K562 (cell line): ENCODE data around the gene PHYKPL. TPM values are rescaled to one million over a fixed set of nuclear protein-coding genes. Genes with fewer than 3 reads are reported as not detected.

Source experiments
- ATAC-seq: fragments of 200-7000 bp; cut with Tn5 transposase; 3 replicates; pipeline ENCODE4 v1.9.1; 2020; ENCODE audit warnings: moderate library complexity
- BruUV-seq: library from RNA; stranded (reverse); fragments of 400-500 nt; replicated peaks from 2 replicates; lab custom pipeline; 2021; lab: Mats Ljungman, UMichigan
- CTCF ChIA-PET: fragments of 300-600 bp; formaldehyde crosslinking; extraction: SDS; loops from one replicate; lab custom pipeline; 2021; ENCODE audit warnings: low intra/inter-chr PET ratio; lab: Yijun Ruan, JAX
- POLR2A ChIA-PET: fragments of 300-600, 350-650 bp; sonication (Branson Sonifier 250); formaldehyde crosslinking; extraction: SDS; loops from one replicate; lab custom pipeline; 2021; ENCODE audit warnings: antibody characterized with exemption, inconsistent platforms; lab: Yijun Ruan, JAX
- DNase-seq, 4 experiments: peaks; one replicate each; pipeline versions ENCODE4 v3.0.0 to v3.0.0-alpha.2; 2011 to 2018; ENCODE audit warnings: low spot score in 3 of 4, mixed read lengths in 3 of 4; ENCODE audit errors: extremely low read depth in 1 of 4
- FAIRE-seq: peaks from 2 replicates; lab custom pipeline; 2011; peaks lifted over from hg19 to GRCh38; lab: Jason Lieb, UNC
- H2AFZ ChIP-seq: 2 replicates; pipeline ENCODE4 v1.6.0; 2011; ENCODE audit warnings: low read depth, low read length, control low read depth, inconsistent platforms
- H3K27ac ChIP-seq: fragments of 200-600 bp; 3 replicates; pipeline ENCODE4 v1.8.0; 2011; ENCODE audit warnings: low read depth, mild to moderate bottlenecking, control low read depth, inconsistent platforms, low read length, moderate library complexity, mixed read lengths; ENCODE audit errors: extremely low read depth
- H3K27me3 ChIP-seq, 2 experiments: fragments of 300-600 bp in 1 of 2; 2 replicates in 1 of 2; 3 replicates in 1 of 2; pipeline versions ENCODE4 v1.6.0 to v1.8.0; 2011; ENCODE audit warnings: inconsistent platforms in 2 of 2, low read length in 2 of 2, mild to moderate bottlenecking in 1 of 2, mixed read lengths in 1 of 2, moderate library complexity in 1 of 2; ENCODE audit not compliant: control insufficient read depth in 2 of 2, insufficient read depth in 2 of 2
- H3K36me3 ChIP-seq: fragments of 300-600 bp; 3 replicates; pipeline ENCODE4 v1.8.0; 2011; ENCODE audit warnings: mild to moderate bottlenecking, low read length, inconsistent platforms; ENCODE audit not compliant: control insufficient read depth, insufficient read depth
- H3K4me1 ChIP-seq, 2 experiments: fragments of 200-600 bp in 1 of 2; replicated peaks in 1 of 2; 2 replicates in 1 of 2; 3 replicates in 1 of 2; pipeline versions ENCODE4 v1.5.1 to v1.8.0; 2011; ENCODE audit warnings: inconsistent platforms in 2 of 2, low read length in 2 of 2, mild to moderate bottlenecking in 1 of 2, mixed read lengths in 1 of 2, moderate library complexity in 1 of 2; ENCODE audit not compliant: control insufficient read depth in 2 of 2, insufficient read depth in 2 of 2
- H3K4me2 ChIP-seq: 2 replicates; pipeline ENCODE4 v1.6.1; 2011; ENCODE audit warnings: low read length, control low read depth, inconsistent platforms, mixed read lengths; ENCODE audit not compliant: insufficient read depth
- H3K4me3 ChIP-seq: fragments of 200-600 bp; sonication (generic), shearing (Covaris generic); 2 replicates; pipeline ENCODE4 v1.5.1; 2016; ENCODE audit warnings: control low read depth, inconsistent platforms
- H3K79me2 ChIP-seq: fragments of 200-600 bp; 3 replicates; pipeline ENCODE4 v1.8.0; 2011; ENCODE audit warnings: low read length, inconsistent platforms; ENCODE audit not compliant: control insufficient read depth, insufficient read depth
- H3K9ac ChIP-seq, 2 experiments: 2 replicates each; pipeline versions ENCODE4 v1.6.0 to v1.6.1; 2011; ENCODE audit warnings: low read depth in 2 of 2, low read length in 2 of 2, control low read depth in 1 of 2, inconsistent platforms in 1 of 2, mild to moderate bottlenecking in 1 of 2, mixed read lengths in 1 of 2; ENCODE audit not compliant: insufficient read depth in 1 of 2
- H3K9me1 ChIP-seq: one replicate; pipeline ENCODE4 v1.6.0; 2011; ENCODE audit warnings: inconsistent platforms, mild to moderate bottlenecking, low read length, moderate library complexity; ENCODE audit not compliant: control insufficient read depth, insufficient read depth
- H3K9me3 ChIP-seq: replicated peaks from 2 replicates; pipeline ENCODE4 v1.5.1; 2011; ENCODE audit warnings: low read depth, low read length, inconsistent platforms; ENCODE audit not compliant: control insufficient read depth, insufficient read depth
- H4K20me1 ChIP-seq: replicated peaks from 2 replicates; pipeline ENCODE4 v1.6.1; 2011; ENCODE audit warnings: low read length, inconsistent platforms, mixed read lengths; ENCODE audit not compliant: control insufficient read depth, insufficient read depth
- KDM4B ChIP-seq, 2 experiments: fragments of 450-650 bp in 1 of 2; sonication (generic) in 1 of 2; IDR thresholded peaks; 2 replicates each; pipeline ENCODE4 v1.6.1; 2016 to 2017; ENCODE audit warnings: borderline replicate concordance in 2 of 2, antibody characterized with exemption in 1 of 2, low read depth in 1 of 2, mild to moderate bottlenecking in 1 of 2
- SIX5 ChIP-seq, 2 experiments: IDR thresholded peaks; 2 replicates each; pipeline ENCODE4 v1.6.1; 2011; ENCODE audit warnings: low read length in 2 of 2, borderline replicate concordance in 1 of 2, low read depth in 1 of 2, mild to moderate bottlenecking in 1 of 2, moderate library complexity in 1 of 2; ENCODE audit not compliant: insufficient read depth in 1 of 2
- SMARCA4 ChIP-seq: fragments of 450-650 bp; IDR thresholded peaks from 2 replicates; pipeline ENCODE4 v1.6.1; 2016
- SRSF7 ChIP-seq: fragments of 200-400 bp; formaldehyde crosslinking; optimal IDR thresholded peaks from 2 replicates; pipeline ENCODE3; 2017; ENCODE audit warnings: mild to moderate bottlenecking, low read depth, low read length
- WGBS: fragments of 100-300 bp; shearing (Covaris generic); methylation state at CpG from one replicate; pipeline ENCODE4 v1.1.6; 2016; ENCODE audit warnings: low coverage, mixed read lengths; ENCODE audit not compliant: insufficient coverage; ENCODE audit errors: missing lambda C conversion rate; 5-methylcytosine and 5-hydroxymethylcytosine counted together
- in situ Hi-C: fragments of 300-500 bp; cut with MboI; formaldehyde crosslinking; loops from 4 replicates; pipeline ENCODE4 v1.15.0; 2018; ENCODE audit warnings: inconsistent platforms, mixed read lengths
- intact Hi-C: fragments of 100-400 bp; cut with micrococcal nuclease; formaldehyde crosslinking; loops from 2 replicates; pipeline ENCODE4 v1.14.2; 2022
- polyA plus RNA-seq, 8 experiments: library from polyadenylated mRNA; depleted of rRNA in 4 of 8; stranded (reverse) in 5 of 8; unstranded in 3 of 8; fragments of >200 nt; fragmentation: Nextera tagmentation in 2 of 8; fragmentation: Illumina TruSeq in 1 of 8; extraction: Ambion mirVana in 2 of 8; extraction: Trizol in 1 of 8; gene quantifications; 2 replicates each; pipeline versions ENCODE4 v1.2.1 to v1.2.3, GENCODE V29; 2011 to 2014; ENCODE audit warnings: inconsistent platforms in 1 of 8, missing spikeins in 1 of 8
- total RNA-seq, 7 experiments: library from RNA; depleted of rRNA in 6 of 7; stranded (reverse); fragments of >200 nt in 6 of 7; fragmentation: Illumina TruSeq in 2 of 7; extraction: Trizol in 2 of 7; gene quantifications; 2 replicates each; pipeline versions ENCODE4 v1.2.1 to v1.2.3, GENCODE V29; 2011 to 2021; ENCODE audit warnings: low replicate concordance in 1 of 7

PHYKPL gene
- total and polyA plus RNA-seq, 9 of the 15 experiments (the other 6 are each of a cell fraction or from before 2014, with no cell fraction given): 4.7 to 34.7 (median 18.6) TPM

- Histone ChIP-seq H3K9ac (no peak overlapping the region), H3K9me3 (no peaks in the 10 kb centered on the region), H3K79me2 (no peaks in the 10 kb centered on the region), H3K9me1 (no peaks in the 10 kb centered on the region), H3K27ac (no peak overlapping the region), H3K27me3 (peaks cover 14 to 87% of the 10 kb centered on the region in 2 experiments; a peak in 3 of 5 replicates), H3K4me3 (no peak overlapping the region), H3K36me3 (no peaks in the 10 kb centered on the region), H4K20me1 (no peaks in the 10 kb centered on the region), H2AFZ (no peak overlapping the region), H3K4me2 (no peak overlapping the region), H3K4me1 (peaks cover 0 to 6% of the 10 kb centered on the region in 2 experiments; a peak in 1 of 5 replicates)
- intact Hi-C loops (no loop called here), in situ Hi-C loops (no loop called here)
- no TSS peak for BruUV-seq
- FAIRE-seq (no peak), ATAC-seq (no peak), DNase-seq (no peak)
- TF ChIP-seq SMARCA4: no peak
- no peak for TF ChIP-seq SIX5 (IDR thresholded peaks at IDR 0.05; ENCODE audit: borderline replicate concordance in 1 of 2, insufficient read depth in 1 of 2, low read depth in 1 of 2, low read length in 2 of 2)
- no peak for TF ChIP-seq KDM4B (IDR thresholded peaks at IDR 0.05; ENCODE audit: borderline replicate concordance in 2 of 2, low read depth in 1 of 2)
- POLR2A ChIA-PET: no interaction called here
- CTCF ChIA-PET: no interaction called here
- WGBS: 0% methylated on average over 1 of the region's 1 CpG
These were observed 36.9 kb upstream of the PHYKPL start for GRCh38 chr5:178269499-178269898.

GRCh38 chr5:178267876-178268275, 35.3 kb upstream of the PHYKPL start:
- no peak for FAIRE-seq
- ChIA-PET CTCF (interaction anchor here (0.6 kb wide), 1 partner anchor 462 kb away, joined by 3 read pairs; the partner anchor contains the start of gene ZNF354A), POLR2A (interaction anchor here (1.0 kb wide), 1 partner anchor 15 kb away, joined by 6 read pairs; no protein-coding TSS in a partner anchor)
- in situ Hi-C loops (no loop called here), intact Hi-C loops (no loop called here)
- no peak for DNase-seq
- no peaks in the 10 kb centered on the region for H3K9me1 ChIP-seq
- no peaks in the 10 kb centered on the region for H3K36me3 ChIP-seq
- ATAC-seq: no peak; the same call in 2 of the 3 replicates
- no peak overlapping the region for H2AFZ ChIP-seq
- H3K9me3 ChIP-seq: no peaks in the 10 kb centered on the region
- no peak overlapping the region for H3K27ac ChIP-seq
- H3K4me1 ChIP-seq: peaks cover 0 to 6% of the 10 kb centered on the region in 2 experiments; a peak in 1 of 5 replicates
- no peak overlapping the region for H3K4me2 ChIP-seq
- 0% methylated on average over 8 of the region's 10 CpGs for WGBS
- H4K20me1 ChIP-seq: no peaks in the 10 kb centered on the region
- BruUV-seq: no TSS peak
- H3K27me3 ChIP-seq: peaks cover 9 to 71% of the 10 kb centered on the region in 2 experiments; a peak in 3 of 5 replicates
- H3K79me2 ChIP-seq: no peaks in the 10 kb centered on the region
- TF ChIP-seq SRSF7: no peak
- H3K9ac ChIP-seq: no peak overlapping the region
- H3K4me3 ChIP-seq: no peak overlapping the region
